Activated naive CD8-positive, alpha-beta T cell treated with anti-CD3 and anti-CD28 coated beads, Interleukin-2, amount 50 U/mL, for 24 hours (primary cell): ENCODE measurements around the gene MIPOL1.

ENCODE experiments used
- ATAC-seq: fragments of 150-1000 bp; cut with Tn5 transposase; one replicate; pipeline ENCODE4 v1.10.0; 2021
- DNase-seq: peaks from one replicate; pipeline ENCODE4 v3.0.0; 2021
- H3K27ac Mint-ChIP-seq: one replicate; pipeline ENCODE4 v1.8.0; 2021; ENCODE audit warnings: mild to moderate bottlenecking, mixed read lengths
- H3K27me3 Mint-ChIP-seq: one replicate; pipeline ENCODE4 v1.8.0; 2021; ENCODE audit warnings: mixed read lengths
- H3K36me3 Mint-ChIP-seq: one replicate; pipeline ENCODE4 v1.8.0; 2021; ENCODE audit warnings: low read depth, mixed read lengths
- H3K4me1 Mint-ChIP-seq: one replicate; pipeline ENCODE4 v1.8.0; 2021; ENCODE audit warnings: mixed read lengths
- H3K4me3 Mint-ChIP-seq: one replicate; pipeline ENCODE4 v1.8.0; 2021; ENCODE audit warnings: mild to moderate bottlenecking, moderate library complexity, mixed read lengths
- H3K9me3 Mint-ChIP-seq: one replicate; pipeline ENCODE4 v1.8.0; 2021; ENCODE audit warnings: mixed read lengths

MIPOL1 gene

DNA sequence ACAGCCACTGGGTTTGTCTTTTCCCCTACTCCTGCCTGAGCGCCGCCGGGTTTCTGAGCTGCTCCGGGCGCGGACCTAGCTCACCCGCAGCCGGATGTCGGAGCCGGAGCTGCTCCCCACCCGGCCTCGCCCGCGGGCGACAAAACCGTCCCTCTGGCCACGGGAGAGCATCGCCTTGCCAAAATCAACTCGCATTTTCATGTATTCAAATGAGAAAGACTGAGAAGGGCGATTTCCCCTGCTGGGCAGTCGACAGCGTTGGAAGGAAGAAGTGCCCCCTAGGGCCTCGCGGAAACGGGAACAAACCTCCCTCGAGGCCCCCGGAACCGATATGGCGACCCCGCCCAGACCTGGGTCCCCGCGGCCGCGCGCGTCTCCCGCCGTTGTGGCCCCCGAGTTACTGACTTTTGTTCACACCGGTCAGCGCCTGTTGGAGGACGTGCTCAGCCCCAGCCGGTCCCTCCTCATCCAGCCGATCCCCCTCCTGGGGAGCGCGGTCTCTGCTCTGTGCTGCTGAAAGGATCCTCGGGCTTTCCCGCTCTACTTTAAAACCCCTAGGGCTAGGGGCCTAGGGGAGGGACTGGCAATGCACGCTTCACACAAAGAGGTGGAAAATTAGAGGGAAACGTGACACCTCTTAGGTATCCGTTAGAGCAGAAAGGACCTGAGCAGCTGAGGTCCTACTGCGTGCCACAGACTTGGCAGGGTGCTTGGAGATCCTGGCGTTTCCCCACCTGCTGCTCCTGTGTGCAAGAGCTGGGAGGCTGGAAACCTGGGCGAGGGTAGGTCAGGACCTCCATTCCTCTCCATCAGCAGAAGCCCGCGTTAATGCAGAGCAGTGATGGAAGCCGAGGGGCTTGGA lies 402.0 kb downstream of the MIPOL1 start:
- Mint-ChIP-seq H3K4me1 (peaks cover 23% of the 10 kb centered on the region), H3K36me3 (peaks cover 16% of the 10 kb centered on the region), H3K4me3 (no peak overlapping the region), H3K27ac (no peak overlapping the region), H3K27me3 (peaks cover 80% of the 10 kb centered on the region), H3K9me3 (peaks cover 8% of the 10 kb centered on the region)
- DNase-seq, result no peak
- ATAC-seq, result no peak

DNA sequence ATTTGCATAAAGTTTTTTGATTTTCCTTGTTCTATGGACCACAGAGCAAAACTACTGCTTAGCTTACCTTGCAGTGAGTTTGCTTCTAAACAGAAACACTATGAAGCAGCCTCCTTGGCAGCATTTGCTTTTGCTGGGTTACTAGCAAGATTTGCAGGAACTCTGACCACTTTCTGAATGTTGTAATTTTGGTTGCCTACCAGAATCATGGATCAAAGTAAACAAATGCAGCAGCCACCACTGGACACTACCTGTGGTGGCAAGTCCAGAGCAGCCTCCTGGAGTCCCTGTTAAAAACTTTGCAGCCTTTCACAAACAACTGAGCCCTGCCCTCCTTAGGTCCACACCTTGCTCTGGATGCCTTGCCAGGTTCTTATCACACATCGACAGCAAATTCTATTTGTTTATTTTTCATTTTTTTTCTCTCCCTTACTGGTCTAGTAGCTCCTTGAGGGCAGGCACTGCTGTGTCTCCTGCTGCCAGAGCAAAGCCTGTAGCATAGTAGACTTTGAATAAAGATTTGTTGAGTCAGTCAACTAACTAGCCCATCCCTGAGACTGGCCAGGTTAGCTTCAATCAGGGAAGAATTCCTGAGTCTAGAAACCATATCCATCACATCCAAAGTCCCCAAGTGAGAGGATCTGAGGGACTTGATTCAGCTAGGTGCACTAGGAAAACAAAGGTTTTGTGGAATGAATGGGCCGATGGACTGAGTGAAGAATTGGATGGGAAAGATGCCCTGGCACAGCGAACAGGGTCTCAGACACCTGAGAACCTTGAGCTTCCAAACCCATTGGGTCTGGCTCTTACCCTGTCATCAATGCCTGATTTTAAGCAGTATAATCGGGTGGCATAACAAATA lies 403.4 kb downstream of the MIPOL1 start:
- ATAC-seq (no peak), DNase-seq (no peak)
- peaks cover 8% of the 10 kb centered on the region for H3K9me3 Mint-ChIP-seq
- H3K36me3 Mint-ChIP-seq, result peaks cover 13% of the 10 kb centered on the region
- no peak overlapping the region for H3K27ac Mint-ChIP-seq
- peaks cover 75% of the 10 kb centered on the region for H3K27me3 Mint-ChIP-seq
- H3K4me1 Mint-ChIP-seq, result peaks cover 19% of the 10 kb centered on the region
- no peak overlapping the region for H3K4me3 Mint-ChIP-seq

DNA sequence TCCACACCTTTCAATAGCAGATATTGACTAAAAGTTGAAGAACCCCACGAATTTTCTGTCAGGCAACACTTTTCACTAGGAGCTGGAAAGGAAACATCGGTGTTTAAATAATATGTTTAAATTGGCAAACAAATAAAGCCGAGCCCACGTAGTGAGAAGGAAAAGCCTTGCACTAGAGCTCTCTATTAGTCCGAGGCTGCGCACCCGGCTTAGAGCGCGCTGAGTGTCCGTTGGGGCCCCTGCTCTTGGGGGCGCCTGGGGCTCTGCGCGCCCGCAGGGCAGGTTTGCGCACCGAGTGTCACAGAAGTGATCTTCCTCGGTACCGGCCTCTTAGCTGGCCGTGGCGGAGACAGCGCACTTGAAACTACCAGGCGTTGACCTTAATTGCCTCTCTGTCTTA lies 404.1 kb downstream of the MIPOL1 start:
- Mint-ChIP-seq H3K4me3 (no peak overlapping the region), H3K27me3 (peaks cover 70% of the 10 kb centered on the region), H3K4me1 (peaks cover 12% of the 10 kb centered on the region), H3K9me3 (peaks cover 4% of the 10 kb centered on the region), H3K36me3 (peaks cover 13% of the 10 kb centered on the region), H3K27ac (no peak overlapping the region)
- ATAC-seq (no peak), DNase-seq (no peak)
